Measurements from ENCODE around the gene EDN2.

Gene EDN2

GRCh38 chr1:41449326-41449921 is 35.1 kb downstream of the EDN2 start:
- H3K27me3 ChIP-seq (replicated peaks): no peaks in the 10 kb centered on the region
- H3K27ac ChIP-seq: no peak overlapping the region
- no peaks in the 10 kb centered on the region for H3K36me3 ChIP-seq (replicated peaks)
- DNase-seq: no peak
- TF ChIP-seq CTCF (IDR thresholded peaks at IDR 0.05; ENCODE audit: low read depth, low read length, missing control alignments): no peak
- H3K4me3 ChIP-seq (ENCODE audit: low read depth, low read length): no peak overlapping the region
- in situ Hi-C loops (cut with HindIII; ENCODE audit: low pct_ligation_motif_present, low sequenced_read_pairs): no loop called here

- no peak overlapping the region for H3K27ac ChIP-seq
- no peaks in the 10 kb centered on the region for H3K27me3 ChIP-seq (replicated peaks)
- H3K36me3 ChIP-seq (replicated peaks): no peaks in the 10 kb centered on the region
- no peak for TF ChIP-seq CTCF (IDR thresholded peaks at IDR 0.05; ENCODE audit: low read depth, low read length, missing control alignments)
- in situ Hi-C loops (cut with HindIII; ENCODE audit: low pct_ligation_motif_present, low sequenced_read_pairs): no loop called here
- no peak for DNase-seq
- H3K4me3 ChIP-seq (ENCODE audit: low read depth, low read length): no peak overlapping the region
Observed at GRCh38 chr1:41448821-41449220, 35.7 kb downstream of the EDN2 start.

GRCh38 chr1:41447995-41448770 is 36.3 kb downstream of the EDN2 start:
- H3K27me3 ChIP-seq (replicated peaks): no peaks in the 10 kb centered on the region
- TF ChIP-seq CTCF (IDR thresholded peaks at IDR 0.05; ENCODE audit: low read depth, low read length, missing control alignments): no peak
- in situ Hi-C loops (cut with HindIII; ENCODE audit: low pct_ligation_motif_present, low sequenced_read_pairs): no loop called here
- H3K4me3 ChIP-seq (ENCODE audit: low read depth, low read length): no peak overlapping the region
- no peaks in the 10 kb centered on the region for H3K36me3 ChIP-seq (replicated peaks)
- H3K27ac ChIP-seq: no peak overlapping the region
- no peak for DNase-seq

- no peak for DNase-seq
- no peak overlapping the region for H3K27ac ChIP-seq
- no peaks in the 10 kb centered on the region for H3K36me3 ChIP-seq (replicated peaks)
- TF ChIP-seq CTCF (IDR thresholded peaks at IDR 0.05; ENCODE audit: low read depth, low read length, missing control alignments): no peak
- in situ Hi-C loops (cut with HindIII; ENCODE audit: low pct_ligation_motif_present, low sequenced_read_pairs): no loop called here
- no peaks in the 10 kb centered on the region for H3K27me3 ChIP-seq (replicated peaks)
- H3K4me3 ChIP-seq (ENCODE audit: low read depth, low read length): no peak overlapping the region
Observed at GRCh38 chr1:41446851-41447610, 37.5 kb downstream of the EDN2 start.

- no peak overlapping the region for H3K27ac ChIP-seq
- no peak for DNase-seq
- no peaks in the 10 kb centered on the region for H3K27me3 ChIP-seq (replicated peaks)
- no peak overlapping the region for H3K4me3 ChIP-seq (ENCODE audit: low read depth, low read length)
- TF ChIP-seq CTCF (IDR thresholded peaks at IDR 0.05; ENCODE audit: low read depth, low read length, missing control alignments): no peak
- in situ Hi-C loops (cut with HindIII; ENCODE audit: low pct_ligation_motif_present, low sequenced_read_pairs): no loop called here
- H3K36me3 ChIP-seq (replicated peaks): no peaks in the 10 kb centered on the region
Observed at GRCh38 chr1:41444785-41445184, 39.7 kb downstream of the EDN2 start.

Measured in brain microvascular endothelial cell (primary cell).